GM18868 (cell line): ENCODE measurements around the gene KRT80.

ENCODE experiments used
- ATAC-seq: cut with Tn5 transposase; IDR thresholded peaks from one replicate; pipeline ENCODE4 v1.9.1; 2021; ENCODE audit warnings: mild to moderate bottlenecking, moderate library complexity; ENCODE audit not compliant: unreplicated experiment

Gene KRT80

GRCh38 chr12:52229836-52230343 lies 38.1 kb upstream of the KRT80 start:
- no peak for ATAC-seq

GRCh38 chr12:52228931-52229330 lies 37.1 kb upstream of the KRT80 start:
- ATAC-seq: no peak

DNA sequence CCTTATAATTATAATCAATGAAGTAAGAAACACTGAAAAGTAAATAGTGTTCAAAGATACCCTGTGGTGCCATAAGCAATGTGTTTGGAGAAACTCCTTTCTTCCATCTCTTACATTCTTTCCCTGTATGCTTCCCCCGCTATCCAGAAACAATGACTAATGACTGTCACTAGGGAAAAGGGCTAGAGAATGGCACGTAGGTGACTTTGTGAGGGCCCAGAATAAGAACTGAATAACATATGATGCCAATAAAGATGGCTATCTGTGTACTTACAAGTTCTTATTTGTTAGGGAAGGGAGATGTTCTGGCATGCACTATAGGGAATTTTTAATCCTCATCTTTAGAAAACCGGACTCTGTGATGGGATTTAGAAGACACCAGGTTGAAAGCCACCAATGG lies 36.6 kb upstream of the KRT80 start:
- no peak for ATAC-seq

DNA sequence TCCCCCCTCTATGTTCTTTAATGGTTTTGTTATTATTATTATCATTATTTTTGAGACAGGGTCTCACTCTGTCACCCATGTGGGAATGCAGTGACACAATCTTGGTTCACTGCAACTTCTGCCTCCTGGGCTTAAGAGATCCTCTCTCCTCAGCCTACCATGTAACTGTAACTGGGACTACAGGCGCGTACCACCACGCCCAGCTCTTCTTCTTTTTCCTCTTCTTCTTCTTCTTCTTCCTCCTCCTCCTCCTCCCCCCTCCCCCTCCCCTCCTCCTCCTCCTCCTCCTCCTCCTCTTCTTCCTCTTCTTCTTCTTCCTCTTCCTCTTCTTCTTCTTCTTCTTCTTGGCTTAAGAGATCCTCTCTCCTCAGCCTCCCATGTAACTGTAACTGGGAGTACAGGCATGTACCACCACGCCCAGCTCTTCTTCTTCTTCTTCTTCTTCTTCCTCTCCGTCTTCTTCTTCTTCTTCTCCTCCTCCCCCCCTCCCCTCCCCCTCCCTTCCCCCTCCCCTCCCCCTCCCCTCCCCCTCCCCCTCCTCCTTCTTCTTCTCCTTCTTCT lies 35.9 kb upstream of the KRT80 start:
- ATAC-seq: no peak

DNA sequence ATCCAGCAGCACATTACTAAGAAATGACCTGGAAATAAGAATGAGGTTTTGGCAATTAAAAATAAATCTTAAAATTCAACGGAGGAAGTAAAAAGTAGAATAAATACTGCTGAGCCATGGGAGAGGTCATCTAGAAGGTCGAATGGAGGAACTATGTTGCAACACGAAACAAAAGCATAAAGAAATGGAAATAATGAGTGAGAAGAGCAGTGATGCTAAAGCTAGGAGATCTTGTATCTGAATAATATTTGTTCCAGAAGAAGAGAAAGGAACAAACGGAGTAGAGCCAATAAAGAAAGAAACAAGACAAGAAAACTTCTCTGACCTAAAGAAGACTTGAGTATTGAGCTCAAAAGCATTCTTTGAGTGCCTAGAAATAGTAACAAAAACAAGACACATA lies 34.6 kb upstream of the KRT80 start:
- no peak for ATAC-seq

DNA sequence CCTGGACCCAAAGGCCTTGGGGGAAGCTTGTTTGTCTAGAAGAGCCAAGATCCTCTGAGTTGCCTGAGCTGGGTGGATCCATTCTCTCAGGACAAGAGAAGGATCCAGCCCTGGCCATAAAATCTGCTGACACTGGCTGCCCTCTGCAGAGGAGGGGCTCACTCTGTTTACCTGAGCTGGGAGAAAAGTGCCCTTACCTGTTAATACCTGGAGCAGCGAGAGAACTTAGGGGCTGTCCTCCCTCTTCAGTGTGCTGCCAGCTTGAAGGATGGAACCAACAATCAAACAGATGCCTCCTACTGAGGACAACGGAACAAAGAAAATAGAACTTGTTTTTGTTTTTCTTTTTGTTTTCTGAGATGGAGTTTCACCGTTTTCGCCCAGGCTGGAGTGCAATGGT lies 33.9 kb upstream of the KRT80 start:
- no peak for ATAC-seq

DNA sequence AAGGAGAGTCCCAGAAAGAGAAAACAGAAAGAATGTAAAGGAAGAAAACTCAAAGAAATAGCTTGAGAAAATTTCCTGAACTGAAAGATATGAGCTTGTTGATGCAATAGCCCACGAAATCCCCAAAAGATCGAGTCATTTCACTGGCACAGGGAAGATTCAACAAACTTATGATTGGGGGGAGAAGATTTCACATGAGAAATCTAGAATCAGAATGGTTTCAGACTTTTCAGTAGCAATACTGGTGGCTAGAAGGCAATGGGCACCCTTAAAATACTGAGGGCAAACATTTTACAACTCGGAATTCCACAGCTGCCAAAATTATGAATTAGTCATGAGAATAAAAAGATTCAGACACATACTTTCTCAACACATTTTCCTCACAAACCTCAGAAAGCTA lies 32.3 kb upstream of the KRT80 start:
- ATAC-seq: no peak

DNA sequence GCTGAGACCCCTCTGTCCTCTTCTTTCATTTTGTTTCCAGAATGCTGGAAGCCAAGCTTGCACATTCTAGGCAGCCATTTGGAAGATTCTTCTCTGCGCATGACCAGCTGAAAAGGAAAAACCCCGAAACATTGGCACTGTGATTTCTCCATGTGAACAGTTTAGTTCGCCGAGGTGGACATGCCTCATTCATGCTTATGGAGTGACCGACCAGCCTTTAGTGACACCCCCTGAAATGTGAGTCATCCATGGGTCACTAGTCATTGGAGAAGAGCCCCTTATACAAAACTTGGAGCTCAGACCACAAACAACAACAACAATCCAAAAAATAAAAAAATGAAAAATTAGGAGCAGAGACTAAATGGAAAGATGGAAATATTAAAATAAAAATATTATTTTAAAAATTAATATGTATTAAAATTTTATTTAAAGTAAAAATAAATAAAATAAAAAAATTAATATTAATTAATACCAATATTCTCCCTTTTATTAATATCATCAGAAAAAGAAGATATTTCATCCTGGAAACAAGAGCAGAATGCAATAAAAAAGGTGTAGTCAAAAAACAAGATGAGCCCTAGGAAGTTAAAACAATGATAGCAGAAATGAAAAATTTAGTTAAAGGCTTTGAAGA lies 31.7 kb upstream of the KRT80 start:
- no peak for ATAC-seq

DNA sequence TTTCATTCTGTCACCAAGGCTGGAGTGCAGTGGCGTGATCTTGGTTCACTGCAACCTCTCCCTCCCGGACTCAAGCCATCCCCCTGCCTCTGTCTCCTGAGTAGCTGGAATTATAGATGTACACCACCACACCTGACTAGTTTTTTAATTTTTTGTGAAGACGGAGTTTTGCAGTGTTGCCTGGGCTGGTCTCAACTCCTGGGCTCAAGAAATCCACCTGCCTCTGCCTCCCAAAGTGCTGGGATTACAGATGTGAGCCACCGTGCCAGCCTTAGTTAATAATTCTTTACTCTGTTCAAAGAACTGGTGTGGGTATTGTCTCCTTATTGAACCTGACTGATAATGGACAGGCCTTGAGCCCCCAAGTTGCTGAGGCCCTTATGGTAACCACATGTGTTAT lies 30.9 kb upstream of the KRT80 start:
- no peak for ATAC-seq

- no peak for ATAC-seq
Measured at GRCh38 chr12:52221912-52222457, 30.2 kb upstream of the KRT80 start.

DNA sequence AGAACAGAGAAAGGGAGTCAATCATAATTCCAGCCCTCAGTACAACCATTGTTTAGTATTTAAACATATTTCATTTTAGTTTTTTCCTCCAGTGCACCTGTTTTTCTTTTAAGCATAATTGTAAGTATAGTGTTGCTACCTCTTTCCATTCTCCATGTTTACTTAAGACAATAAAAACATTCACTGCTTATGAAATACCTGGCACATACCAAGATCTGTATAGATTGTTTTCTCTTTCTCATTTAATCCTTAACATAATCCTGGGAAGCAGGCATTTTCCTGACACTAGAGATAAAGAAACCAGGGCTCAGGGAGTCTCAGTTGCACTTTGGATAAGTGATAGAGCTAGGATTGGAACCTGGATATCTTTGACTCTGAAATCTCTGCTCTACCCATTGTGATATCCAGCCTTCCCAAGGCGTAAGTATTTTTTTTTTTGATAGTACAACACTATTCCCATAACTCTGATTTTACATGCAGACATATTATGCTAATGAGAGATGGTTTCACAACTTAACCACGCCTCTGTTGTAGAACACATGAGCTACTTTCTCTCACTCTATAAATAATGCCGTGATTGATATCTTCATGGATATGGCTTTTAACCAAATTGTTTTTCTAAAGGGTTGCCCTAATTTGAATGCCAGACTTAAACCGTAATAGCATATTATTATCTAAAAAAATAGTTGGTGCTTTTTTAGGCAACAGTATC lies 29.4 kb upstream of the KRT80 start:
- ATAC-seq: no peak

GRCh38 chr12:52220477-52220876 lies 28.7 kb upstream of the KRT80 start:
- ATAC-seq: no peak

DNA sequence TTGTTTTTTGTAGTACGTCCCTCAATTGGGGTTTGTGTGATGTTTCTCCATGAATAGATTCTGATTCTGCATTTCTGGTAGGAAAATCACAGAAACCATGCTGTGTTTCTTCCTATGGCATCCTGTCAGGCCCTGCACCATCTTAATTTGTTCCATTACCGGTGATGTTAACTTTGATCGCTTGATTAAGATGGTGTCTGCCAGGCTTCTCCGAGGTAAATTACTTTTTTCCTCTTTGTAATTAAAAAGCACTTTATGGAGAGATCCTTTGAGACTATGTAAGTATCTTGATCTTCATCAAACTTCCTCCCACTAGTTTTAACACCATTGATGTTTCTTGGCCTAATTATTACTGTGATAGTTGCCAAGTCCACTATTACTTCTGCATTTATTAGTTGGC lies 26.2 kb upstream of the KRT80 start:
- no peak for ATAC-seq

DNA sequence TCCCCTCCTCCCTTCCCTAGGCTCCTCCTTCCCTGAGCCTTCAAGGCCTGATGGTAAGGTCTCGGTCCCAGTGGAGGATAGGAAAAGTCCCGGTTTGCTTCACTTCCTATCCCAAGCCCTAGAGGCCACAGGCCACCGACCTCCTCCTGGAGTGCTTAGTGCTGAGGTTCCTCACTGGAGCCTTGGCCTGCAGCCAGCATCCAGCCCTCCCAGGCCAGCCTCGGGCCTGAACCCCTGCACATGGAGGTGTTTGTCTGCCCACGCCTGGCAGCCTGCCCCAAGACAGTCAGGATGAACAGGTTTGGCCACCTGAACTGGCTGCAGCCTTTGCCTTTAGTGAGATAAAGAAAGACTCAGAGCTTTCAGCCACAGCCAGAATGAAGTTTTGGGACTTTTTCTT lies 25.4 kb upstream of the KRT80 start:
- no peak for ATAC-seq

DNA sequence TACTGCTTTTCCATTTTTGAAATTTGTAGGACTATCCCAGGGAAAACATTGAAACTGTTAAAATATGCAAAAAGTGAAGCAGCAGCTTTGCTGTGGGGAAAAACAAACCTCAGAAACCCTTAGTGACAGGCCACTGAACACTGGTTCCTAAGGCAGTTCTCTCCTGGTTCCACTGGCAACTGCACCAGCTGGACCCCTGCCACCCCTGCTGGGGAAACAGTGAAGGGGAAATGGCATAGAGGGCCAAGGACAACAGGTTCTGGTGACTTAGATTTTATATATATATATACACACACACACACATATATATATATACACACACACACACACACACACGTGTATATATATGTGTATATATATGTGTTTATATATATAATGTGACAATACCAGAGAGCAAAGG lies 25.0 kb upstream of the KRT80 start:
- no peak for ATAC-seq

DNA sequence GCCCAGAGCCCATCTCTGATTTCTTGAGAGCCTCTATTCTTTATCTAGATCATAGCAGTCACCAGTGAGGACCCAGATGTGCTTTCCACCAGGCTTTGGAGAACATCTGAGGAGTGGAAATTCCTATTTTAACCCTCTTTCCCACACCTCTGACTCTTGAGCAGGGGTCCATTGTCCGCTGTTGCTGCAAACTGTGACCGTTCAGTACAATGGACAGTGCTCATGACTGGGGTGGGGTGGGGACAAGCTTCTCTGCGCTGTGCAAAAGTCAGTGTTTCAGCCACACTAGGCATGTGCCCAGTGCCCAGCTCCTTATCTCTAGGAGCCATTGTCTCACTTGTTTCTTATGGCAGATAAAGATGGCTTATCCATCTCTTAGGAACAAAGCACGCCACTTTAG lies 24.3 kb upstream of the KRT80 start:
- no peak for ATAC-seq

DNA sequence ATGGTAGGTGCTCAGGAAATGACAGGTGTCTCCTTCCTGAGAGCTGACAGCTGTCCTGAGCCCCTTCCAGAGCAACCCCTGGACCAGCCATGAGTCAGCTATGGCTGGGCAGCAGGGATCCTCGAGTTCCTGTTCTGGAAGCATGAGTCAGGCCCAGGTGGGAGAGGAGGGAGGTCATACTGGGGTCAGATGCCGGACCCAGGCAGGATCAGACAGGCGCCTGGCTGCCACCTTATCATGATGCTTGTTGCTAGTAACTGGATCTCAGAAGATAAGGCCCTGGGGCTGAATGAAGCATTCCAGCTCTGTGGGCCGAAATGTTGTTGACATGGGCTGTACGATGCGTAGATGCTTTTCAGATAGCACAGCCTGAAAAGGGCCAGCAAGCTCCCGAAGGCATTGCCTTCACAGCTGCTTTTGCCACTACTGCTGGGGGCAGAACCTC lies 23.8 kb upstream of the KRT80 start:
- ATAC-seq: no peak

DNA sequence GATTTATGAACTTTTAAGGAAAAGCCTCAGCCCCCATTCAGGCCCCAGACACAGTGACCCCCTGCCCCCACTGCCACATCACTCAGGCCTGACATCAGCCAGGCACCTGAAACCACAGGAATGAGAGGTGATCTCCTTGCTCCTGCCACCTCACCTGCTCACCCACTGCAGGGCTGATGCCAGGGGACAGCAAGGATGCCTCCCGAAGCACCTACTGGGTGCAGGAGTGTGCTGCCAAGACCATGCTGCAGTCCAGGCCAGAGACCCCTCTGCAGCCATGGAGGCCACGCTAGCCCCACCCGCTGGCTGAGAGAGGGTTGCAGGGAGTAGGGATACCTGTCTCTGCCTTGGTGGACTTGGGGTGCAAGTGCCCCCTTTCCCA lies 22.6 kb upstream of the KRT80 start:
- no peak for ATAC-seq

- no peak for ATAC-seq
Measured at GRCh38 chr12:52213564-52214420, 22.0 kb upstream of the KRT80 start.

GRCh38 chr12:52212701-52213563 lies 21.1 kb upstream of the KRT80 start:
- ATAC-seq: no peak
